B cell (primary cell): Measurements from ENCODE around the gene TENM3.

Experiments used
- CTCF ChIP-seq: fragments of 200-600 bp; IDR thresholded peaks from one replicate; pipeline ENCODE4 v1.8.0; 2022; ENCODE audit warnings: antibody characterized with exemption, mild to moderate bottlenecking
- EZH2 ChIP-seq: IDR thresholded peaks from 2 replicates; pipeline ENCODE4 v1.6.1; 2012; ENCODE audit warnings: borderline replicate concordance, low read depth, mild to moderate bottlenecking, moderate library complexity, low read length; ENCODE audit not compliant: insufficient read depth, poor library complexity, severe bottlenecking

DNA sequence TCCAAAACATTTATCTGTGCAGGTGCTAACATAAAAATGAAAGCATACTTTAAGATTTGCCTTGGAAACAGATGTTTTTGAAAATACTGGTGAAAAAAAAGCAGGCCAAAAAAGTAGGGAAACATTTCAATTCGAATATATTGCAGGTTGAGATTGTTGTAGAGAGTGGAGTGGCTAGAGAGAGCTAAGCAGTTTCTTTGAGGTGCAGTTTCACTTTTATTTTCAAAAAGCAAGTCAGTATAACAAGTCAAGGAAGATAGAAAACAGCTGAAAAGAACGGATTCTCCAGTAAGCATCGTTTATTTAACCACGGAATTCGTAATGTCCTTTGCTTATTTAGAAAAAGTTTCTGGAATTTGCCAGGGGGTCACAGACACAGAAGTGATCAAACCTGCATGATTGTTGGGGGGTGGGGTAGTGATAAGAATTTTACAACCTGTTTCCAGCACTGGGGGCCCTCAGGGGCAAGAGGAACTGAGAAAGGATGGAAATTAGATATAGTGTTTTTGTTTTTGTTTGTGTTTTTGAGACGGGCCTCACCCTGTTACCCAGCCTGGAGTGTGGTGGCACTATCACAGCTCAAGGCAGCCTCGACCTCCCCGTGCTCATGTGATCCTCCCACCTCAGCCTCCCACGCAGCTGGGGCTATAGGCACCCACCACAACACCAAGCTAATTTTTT is 175.0 kb downstream of the TENM3 start:
- TF ChIP-seq CTCF, result no peak
- no peak for TF ChIP-seq EZH2
